HG03060 (cell line): ENCODE measurements around the gene MEPCE.

Source experiments
- ATAC-seq: cut with Tn5 transposase; IDR thresholded peaks from one replicate; pipeline ENCODE4 v1.9.1; 2021; ENCODE audit warnings: low read depth, moderate number of reproducible peaks; ENCODE audit not compliant: unreplicated experiment

The MEPCE gene

DNA sequence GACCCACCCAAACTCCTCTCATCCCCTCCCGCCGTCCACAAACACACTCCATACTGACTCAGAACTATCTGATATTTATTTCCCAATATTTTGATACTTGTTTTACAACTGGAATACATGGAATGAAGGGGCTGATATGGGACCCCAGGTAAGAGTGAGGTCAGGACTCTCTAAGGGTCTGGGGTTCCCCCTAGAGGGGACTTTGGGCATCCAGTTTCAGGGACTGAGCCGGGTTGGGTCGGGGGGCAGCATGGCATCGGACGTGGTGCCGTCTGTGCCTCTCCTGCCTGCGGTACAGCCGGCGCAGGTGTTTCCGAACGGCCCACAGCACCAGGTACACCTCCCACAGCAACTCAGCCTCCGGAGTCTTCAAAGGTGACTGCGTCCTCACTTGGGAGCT, 26.9 kb downstream of the MEPCE start:
- no peak for ATAC-seq

- ATAC-seq: no peak
Observed at GRCh38 chr7:100457033-100457432, 27.4 kb downstream of the MEPCE start.

DNA sequence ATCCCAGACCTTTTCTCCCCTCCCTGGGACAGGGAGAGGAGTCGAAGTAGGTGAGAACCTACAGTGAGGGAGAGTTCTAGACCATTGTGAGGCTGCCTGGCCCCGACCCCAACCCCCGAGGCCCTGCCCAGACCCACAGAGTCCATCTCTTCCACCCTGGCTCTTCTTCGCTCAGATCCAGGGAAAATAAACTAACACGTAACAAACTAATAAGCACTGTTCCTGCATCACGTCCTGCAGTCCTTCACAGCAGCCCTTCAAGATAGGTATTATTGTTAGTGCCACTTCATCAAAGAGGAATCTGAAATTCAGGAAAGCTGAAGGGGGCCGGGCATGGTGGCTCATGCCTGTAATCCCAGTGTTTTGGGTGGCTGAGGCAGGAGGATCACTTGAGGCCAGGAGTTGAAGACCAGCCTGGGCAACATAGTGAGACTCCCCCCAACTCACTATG, 34.6 kb downstream of the MEPCE start, which contains the start of gene SPACDR:
Gene SPACDR, minus strand, starts transcription at position 51 of the 451 bp plus-strand sequence. CDS start 235 bp downstream, outside the sequence.
- no peak for ATAC-seq

DNA sequence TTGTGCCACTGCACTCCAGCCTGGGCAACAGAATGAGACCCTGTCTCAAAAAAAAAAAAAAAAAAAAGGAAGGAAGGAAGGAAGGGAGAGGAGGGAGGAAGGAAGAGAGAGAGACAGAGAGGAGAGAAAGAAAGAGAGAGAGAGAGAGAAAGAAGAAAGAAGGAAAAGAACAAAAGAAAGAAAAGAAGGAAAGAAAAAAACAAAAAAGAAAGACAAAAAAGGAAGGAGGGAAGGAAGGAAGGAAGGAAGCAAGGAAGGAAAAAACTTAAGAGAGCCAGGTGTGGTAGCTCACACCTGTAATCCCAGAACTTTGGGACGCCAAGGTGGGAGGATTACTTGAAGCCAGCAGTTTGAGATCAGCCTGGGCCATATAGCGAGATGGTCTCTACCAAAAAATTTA, 35.2 kb downstream of the MEPCE start:
- ATAC-seq: no peak

GRCh38 chr7:100465299-100465698, 35.7 kb downstream of the MEPCE start:
- no peak for ATAC-seq

DNA sequence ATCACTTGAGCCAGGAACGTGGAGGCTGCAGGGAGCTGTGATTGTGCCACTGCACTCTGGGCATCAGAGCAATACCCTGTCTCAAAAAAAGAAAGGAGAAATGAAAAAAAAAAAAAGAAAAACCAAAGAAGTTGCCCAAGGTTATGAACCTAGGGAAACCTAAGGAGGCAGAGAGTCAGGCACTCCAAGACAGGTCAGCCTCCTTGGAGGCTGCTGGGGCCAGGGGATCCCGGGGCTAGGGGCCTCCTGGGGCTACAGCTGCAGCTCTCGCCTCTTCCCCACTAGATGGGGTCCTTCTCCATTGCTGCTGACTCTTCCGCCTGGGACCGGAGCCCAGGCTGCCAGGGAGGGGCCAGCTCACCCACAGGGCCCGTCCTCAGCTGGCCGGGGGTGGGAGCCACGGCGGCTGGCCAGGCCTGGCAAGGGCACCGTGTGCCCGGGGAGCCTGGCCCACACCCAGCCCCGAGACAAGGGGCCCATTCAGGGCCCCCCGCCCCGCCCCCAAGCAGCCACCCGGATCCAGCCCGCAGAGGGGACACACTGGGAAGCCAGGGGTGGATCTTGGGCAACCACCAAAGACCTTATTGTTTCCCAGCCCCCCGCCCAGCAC, 36.2 kb downstream of the MEPCE start:
- ATAC-seq: no peak

DNA sequence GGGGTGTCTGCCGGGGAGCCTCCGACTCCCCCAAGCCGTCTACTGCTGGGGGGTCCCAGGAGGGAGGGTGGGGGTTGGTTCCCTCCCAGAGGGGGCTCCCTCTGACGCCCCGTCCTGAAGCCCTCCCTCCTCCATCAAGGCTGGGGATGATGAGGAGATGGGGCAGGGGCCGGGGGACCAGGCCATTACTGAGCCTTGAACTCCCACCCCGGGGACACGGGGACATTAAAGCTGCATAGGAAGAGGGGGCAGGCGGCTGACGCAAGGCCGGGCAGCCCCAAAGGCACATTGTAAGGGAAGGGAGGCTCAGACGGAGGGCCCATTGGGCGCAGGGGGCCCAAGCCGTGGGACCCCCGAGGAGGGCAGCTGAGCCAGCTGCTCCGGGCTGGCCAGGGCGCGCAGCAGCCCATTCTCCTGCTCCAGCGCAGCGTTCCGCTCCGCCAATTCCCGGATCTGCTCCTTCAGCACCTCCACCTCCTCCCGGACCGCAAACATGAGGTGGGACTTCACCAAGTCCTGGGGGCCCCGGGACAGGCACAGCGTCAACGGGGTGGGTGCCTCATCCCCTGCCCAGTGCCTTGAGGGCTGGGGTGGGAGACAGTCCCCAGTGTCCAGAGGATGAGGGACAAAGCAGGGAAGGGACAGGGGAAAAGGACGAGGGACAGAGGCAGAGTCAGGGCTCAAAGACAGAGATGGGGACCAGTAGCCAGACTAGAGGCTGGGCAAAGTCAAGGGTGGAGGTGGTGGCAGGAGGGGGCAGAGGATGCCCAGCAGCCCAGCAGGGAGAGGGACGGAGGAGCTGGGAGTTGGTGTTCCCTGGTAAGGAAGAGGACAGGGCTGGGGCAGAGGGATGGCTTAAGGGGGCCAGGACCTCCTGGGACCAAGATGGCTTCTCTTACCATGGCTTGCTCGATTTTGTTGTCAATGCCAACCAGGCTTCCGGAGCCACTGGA, 37.3 kb downstream of the MEPCE start:
- no peak for ATAC-seq

GRCh38 chr7:100467638-100468373, 38.2 kb downstream of the MEPCE start:
- no peak for ATAC-seq

GRCh38 chr7:100469227-100470044, 39.8 kb downstream of the MEPCE start:
- no peak for ATAC-seq

DNA sequence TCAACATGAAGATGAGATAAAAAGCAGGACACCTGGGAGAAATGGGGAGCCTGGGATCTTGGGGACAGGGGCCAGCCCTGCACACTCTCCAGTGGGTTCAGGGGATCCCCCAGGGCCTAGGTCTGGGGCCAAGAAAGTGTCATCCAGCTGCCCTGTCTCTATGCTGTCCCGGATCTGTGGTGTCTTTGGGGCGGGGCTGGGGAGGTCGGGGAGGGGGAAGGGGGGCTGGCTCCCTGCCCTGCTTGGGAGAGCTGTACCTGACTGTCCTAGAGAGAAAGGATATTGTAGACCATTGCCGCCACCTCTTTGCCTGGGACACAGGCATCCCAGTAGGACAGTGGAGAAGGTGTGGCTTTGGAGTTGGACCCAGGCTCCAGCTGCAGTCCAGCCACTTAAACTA, 41.4 kb downstream of the MEPCE start:
- ATAC-seq: no peak

DNA sequence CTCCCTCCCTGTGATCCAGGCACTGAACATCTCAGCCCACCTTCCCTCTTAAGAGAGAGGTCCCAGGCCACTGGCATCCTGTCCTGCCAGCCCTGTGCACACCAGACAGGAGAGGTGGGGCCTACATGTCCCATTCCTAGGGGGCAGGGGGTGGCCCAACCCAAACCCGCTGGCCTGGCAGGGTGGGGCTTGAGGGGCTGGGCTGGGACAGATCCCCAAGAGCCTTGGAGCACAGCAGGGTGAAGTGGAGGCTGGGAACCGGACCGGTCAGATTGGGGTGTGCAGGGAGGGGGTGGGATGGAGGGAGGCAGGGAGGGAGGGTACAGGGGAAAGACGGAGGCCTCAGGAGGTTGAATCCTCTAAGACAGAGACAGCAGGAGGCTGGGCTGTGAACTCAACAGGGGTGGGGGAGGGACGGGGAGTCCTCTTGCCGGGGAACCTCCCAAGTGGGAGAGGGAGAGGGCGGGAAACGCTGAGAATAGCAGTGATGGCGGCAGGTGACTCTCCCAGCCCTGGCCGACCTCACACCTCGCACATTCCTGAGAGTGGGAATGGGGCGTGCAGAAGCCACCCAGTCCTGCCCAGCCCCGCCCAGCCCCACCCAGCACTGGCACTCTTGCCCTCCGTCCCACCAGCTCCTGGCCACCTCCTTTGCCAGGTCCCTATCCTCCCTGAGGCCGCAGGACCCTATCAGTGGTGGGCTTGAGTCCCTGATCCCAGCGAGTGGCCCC, 42.7 kb downstream of the MEPCE start:
- ATAC-seq: no peak

DNA sequence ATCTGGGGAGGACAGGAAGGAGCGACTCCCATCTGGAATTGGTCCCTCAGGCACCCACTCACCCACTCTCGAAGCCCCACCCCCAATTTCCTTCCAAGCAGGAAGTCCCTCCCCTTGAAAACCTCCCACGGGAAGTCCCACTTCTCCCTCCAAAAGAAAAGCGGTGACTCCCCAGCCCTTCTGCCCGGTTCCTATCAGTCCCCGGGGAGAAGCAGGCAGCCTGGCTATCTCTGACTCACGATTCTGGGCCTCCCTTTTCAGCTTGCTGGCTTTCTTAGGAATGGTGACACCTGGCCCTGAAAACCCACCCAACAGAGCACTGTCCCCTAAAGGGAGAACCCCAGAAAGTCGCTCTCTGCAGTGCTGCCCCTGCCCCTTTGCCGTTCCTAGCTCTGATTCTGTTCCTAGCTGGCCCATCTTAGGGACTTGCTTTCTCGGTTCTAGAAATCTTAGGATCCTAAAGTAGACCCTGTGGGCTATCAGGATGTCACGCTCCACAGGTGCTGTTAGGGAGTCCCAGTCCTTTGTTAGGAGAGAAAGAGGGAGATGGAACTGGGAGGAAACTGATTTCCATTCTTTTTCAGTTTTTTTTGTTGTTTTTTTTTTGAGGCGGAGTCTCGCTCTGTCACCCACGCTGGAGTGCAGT, 43.3 kb downstream of the MEPCE start:
- ATAC-seq: no peak

DNA sequence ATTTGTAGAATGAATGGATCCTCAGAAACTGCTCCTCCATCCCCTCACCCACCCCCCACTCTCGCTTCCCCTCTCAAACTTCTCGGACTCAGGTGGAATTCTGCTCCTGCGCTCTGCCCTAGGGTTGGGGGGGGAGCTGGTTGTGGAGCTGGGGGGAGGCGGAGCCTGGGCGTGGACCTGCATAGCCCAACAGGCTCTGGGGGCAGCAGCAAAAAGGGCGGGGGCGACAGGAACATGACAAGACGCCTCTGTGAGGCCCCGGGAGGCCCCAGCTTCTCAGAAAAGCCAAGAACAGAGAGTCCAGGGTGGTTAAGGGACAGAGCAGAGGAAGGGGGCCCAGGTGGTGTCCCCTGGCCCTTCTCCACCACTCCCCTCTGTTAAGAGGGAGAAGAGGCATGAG, 45.9 kb downstream of the MEPCE start:
- no peak for ATAC-seq

- ATAC-seq: no peak
Observed at GRCh38 chr7:100476101-100476780, 46.6 kb downstream of the MEPCE start.

DNA sequence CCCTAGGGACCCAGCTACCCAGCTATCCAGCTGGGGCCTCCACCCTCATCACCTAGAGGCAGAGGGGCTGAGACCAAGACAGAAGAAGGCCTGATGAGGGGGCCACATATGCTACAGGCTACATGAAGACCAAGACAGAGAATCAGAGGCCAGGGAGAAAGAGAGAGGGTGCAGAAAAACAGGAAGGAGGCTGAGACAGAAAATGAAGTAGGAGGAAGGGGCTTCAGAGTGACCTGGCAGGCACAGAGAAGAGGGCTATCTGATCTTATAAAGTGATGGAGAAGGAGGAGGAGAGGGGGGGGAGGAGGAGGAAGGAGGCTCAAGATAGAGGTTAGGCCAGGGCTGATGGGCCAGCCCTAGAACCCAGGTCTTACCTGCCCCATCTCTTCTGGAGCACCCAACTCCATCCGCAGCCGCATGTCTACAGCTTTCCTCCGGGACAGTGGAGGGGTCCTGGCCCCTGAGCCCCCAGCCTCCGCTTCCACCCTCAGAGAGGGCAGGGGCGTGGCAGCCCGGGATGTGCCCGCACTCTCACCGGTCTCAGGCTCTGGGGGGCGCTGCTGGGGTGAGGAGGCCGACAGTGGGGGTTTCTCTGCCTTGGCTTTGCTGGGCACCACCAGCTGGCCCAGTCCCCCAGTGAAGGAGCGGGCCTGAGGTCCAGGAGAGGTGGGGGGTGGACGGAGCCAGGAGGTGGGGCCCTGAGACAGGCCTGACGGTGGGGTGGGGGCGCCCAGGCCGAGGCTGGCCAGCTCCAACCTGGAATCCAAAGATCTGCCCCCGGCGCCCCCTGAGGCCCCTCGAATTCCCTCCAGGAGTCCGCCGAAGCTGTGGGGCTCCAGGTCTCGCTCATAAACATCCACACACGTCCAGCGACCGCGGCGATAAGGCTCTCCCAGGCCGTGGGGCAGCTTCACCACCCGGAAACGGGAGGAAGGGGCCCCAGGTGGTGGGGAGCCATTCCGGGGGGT, 47.6 kb downstream of the MEPCE start:
- no peak for ATAC-seq

DNA sequence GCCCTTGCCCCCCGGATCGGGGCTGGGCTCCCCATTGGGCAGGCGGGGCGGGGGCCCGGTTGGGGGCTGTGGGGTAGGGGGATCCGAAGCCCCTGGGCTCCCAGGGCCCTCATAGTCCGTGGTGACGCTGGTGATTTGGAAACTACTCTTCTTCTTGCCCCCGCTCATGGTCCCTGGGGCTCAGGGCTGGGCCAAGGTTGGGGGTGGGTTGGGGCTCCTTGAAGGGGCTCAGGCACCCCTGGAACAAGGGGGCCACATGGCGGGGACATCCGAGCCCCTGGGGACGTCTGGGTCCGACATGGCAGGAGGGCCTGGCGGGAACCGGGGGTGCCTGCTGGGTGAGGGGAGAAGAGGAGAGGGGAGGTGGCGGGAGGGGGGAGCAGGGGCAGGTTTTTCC, 48.2 kb downstream of the MEPCE start:
- no peak for ATAC-seq

DNA sequence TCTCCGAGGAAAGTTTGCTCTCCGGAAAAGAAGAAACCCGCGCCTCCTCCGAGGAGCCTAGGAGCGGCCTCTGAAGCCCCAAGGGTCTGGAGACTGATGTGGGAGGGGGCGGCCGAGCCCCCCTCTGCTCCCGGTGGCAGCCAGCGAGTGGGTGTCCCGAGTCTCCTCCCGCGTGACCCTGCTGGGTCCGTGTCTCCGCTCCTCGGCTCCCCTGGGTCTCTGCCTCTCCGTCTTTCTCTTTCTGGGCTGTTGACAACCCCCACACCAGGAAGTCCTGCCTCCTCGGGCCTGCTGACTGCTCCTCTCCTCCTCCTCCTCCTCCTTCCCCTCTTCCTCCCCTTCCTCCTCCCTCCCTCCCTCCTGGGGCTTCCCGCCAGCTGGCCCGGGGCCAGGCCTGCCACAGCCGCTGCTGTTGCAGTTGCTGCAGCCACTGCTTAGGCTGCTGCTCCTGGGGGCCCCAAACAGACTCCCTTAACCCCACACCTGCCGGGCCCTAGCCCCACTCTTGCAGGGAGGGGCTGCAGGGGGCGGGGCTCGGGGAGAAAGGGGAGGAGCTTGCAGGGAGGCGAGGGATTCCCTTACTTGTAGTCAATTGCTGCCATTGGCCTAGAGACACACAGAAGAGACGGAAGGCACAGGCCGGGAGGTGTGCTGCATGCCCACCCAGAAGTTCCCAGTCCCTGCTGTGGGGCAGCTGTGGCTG, 49.5 kb downstream of the MEPCE start, which contains the start of gene TSC22D4:
Gene TSC22D4, minus strand, starts transcription at position 257 of the 703 bp plus-strand sequence. CDS start 1,176 bp downstream, outside the sequence.
- peak; percentile 38 for ATAC-seq
